ENCODE measurements around the gene UBE2J2.

UBE2J2 gene

DNA sequence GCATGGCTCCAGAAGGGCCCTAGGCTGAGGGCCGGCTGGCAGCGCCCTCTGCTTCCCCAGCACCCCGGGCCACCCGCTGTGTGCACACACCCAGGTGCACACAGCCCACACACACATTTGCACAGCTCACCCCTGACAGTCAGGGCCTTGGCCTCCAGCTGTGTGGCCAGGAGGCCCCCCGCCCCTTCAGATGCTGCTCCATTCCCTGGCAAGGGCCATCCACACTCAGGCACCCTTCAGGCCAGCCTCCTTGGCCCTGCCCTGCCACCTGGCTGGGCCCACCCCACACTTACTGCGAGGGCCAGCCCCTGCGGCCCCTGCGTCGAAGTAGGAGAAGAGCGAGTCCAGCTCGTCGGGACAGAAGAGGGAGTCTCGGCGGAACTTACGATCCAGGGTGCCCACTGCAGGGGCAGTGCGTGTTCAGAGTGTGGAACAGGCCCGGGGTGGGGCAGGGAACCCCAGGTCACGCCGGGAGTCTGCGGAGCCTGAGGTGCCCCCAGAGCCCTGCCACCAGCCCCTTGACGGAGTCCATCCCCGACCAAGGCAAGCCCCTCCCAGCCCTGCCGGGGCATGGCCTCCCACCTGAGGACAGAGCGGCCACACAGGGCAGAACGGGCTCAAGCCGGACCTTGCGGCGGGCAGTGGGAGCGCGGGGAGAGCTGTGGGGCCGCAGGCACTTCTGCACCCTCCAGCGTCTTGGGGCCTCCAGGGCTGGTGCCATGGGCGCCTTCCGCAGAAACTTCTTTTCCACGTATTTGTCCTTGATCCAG is 21.7 kb upstream of the UBE2J2 start:
- no peak for DNase-seq (ENCODE audit: low spot score)

DNA sequence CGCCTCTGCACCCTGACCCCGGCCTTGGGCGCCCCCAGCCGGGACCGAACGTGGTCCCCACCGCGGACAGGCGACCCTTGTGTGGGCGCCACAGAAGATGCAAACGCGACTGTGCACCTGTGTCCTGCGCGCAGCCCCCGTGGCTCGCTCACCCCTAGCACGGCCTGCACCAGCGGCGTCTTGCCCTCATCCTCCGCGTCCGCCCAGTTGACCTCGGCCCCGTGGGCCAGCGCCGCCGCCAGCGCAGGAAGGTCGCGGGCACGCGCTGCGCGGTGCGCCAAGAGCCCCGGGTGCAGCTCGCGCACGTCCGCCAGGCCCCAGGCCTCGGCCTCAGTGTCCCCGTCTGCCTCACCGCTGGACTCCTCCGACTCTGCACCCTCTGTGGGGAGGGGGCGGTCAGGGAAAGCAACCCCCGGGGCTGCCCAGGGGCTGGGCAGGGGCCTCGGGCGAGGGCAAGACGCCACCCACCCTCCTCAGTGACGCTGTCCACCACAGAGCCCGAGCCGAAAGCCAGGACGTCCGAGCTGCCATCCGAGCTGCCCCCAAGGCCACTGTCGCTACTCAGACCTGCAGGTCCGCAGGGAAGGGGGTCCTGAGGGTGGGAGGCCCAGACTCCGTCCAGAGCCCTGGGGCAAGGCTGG is 20.7 kb upstream of the UBE2J2 start:
- no peak for DNase-seq (ENCODE audit: low spot score)

DNA sequence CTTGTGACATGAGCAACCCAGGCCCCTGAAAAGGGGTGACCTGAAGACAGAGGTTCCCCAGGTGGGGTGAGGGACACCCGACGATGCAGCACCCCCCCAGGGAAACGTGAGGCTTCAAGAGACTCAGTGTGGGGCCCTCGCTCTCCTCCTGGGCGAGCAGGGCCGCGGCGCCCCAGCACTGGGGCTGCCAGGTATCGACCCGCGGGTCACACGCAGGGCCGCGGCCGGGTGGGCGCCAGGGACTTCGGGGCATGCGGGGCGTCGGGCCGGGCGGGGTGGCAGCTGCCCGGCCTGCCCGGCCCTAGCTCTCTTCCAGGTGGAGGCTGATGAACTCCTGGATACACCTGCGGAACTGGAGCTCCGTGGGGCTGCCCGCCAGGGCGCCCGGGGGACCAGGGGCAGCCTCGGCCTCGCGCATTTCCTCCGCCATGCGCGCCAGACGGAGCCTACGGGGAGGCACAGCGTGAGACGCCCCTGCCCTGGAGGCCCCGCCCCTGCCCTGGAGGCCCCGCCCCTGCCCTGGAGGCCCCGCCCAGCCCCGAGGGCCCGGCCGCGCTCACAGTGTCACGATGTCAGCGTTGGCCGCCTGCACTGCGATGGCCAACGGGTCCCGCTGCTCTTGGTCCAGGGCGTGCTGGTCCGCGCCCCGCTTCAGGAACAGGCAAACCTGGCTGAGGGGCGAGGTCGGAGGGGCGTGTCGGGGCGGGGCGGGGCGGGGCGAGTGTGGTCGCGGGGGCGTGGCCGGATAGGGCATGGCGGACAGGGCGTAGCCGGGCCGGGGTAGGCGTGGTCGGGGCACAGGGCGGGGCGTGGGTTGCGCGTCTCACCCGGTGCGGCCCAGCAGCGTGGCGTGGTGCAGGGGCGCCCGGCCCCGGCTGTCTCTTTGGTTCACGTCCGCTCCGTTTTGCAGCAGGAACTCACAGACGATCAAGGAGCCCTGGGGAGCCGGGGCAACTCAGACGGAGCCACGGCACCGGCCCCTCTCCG is 19.9 kb upstream of the UBE2J2 start:
- no peak for DNase-seq (ENCODE audit: low spot score)

DNA sequence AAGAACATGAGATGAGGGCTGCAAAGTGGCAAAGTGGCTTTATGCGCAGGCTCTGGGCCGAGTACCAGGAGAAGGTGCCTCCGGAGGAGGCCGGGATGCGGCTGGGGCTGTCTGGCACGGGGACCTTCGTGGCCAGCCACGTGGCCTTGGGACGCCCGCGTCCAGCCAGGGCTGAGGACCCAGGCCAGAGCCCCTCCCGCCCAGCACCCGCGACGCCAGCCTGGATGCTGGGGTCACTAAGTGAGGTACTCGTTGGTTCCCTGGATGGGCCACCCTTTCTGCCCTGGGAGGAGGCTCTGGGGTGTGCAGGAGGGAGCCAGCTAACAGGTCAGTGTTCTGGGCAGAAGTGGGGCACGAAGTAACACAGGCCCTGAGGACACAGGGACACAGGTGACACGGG is 19.2 kb upstream of the UBE2J2 start:
- DNase-seq (ENCODE audit: low spot score): no peak

DNA sequence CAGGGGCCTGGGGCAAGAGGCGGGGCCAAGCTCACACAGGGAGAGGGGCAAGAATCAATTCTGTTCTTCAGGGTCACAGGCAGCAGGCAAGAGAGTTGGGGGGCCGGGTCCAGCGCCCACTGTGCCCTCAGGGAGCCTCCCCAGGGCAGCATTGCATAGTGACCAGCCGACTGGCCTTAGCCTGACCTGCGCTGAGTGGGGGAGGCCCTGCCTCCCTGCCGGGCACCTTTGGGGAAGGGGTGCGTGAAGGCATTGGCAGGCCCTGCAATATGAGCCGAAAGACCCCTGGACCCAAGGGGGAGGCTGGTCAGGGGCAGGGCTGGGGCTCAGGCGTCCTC is 18.8 kb upstream of the UBE2J2 start:
- DNase-seq (ENCODE audit: low spot score): no peak

DNA sequence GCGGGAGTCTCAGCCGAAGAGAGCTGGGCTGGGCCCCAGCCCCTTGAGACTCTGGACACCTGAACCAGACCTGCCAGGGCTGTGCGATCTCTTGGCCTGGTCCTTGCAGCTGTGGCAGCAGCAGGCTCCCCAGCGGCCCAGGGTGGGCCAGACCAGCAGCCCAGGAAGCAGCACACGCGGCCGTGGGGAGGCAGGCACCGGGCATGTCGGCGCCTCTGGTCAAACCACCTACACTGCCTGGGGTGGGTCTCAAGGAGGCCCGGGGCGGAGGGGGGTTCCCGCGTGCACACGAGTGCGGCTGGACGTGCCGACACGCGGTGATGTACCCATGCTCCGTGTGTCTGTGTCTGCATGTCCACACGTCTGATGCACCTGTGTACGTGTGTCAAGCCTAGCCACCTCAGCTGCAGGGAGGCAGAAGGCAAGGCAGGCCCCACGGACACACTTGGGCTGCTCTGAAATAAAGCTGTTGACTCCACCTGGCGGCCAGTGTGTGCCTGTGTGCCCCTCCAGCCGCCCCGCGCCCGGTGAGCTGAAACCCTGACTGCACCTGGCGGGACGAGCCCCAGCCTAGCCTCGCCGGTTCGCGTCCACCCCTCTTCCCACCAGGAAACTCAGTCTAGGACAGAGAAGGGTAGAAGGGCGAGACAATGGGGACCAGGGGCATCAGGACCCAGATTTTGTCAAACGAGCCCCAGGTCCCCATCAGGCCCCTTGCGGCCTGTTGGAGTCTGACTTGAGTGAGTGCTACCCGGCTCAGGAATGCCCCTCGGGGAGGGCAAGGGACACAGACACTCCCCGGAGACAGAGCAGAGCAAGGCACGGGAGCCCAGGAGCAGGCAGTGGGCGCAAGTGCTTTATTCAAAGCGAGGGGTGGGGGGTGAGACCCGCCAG is 18.1 kb upstream of the UBE2J2 start:
- DNase-seq (ENCODE audit: low spot score): peak; percentile 56

DNA sequence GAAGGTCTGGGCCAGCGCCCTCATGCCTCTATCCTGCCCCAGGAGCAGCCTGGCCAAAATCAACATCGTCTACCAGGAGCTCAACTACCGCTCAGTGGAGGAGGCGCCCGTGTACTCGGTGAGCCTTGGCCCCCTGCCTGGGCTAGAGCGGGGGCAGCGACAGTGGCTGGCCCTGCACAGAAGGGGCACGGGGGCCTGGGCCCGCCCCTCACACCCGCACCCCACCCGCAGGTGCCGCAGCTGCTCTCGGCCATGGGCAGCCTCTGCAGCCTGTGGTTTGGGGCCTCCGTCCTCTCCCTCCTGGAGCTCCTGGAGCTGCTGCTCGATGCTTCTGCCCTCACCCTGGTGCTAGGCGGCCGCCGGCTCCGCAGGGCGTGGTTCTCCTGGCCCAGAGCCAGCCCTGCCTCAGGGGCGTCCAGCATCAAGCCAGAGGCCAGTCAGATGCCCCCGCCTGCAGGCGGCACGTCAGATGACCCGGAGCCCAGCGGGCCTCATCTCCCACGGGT is 17.4 kb upstream of the UBE2J2 start:
- no peak for DNase-seq (ENCODE audit: low spot score)

DNA sequence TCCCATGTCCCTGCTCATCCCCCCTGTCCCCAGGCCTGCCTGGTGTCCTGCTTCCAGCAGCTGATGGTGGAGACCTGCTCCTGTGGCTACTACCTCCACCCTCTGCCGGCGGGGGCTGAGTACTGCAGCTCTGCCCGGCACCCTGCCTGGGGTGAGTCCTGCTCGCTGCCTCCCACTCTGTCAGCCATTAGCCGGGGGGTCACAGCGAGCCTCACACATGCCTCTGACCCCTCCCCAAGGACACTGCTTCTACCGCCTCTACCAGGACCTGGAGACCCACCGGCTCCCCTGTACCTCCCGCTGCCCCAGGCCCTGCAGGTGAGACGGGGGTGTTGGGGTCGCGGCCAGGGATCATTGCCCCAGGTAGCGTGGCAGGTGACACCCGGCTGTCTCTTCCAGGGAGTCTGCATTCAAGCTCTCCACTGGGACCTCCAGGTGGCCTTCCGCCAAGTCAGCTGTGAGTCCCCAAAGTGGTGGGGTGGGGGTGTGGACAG is 16.6 kb upstream of the UBE2J2 start:
- DNase-seq (ENCODE audit: low spot score): peak; percentile 49

DNA sequence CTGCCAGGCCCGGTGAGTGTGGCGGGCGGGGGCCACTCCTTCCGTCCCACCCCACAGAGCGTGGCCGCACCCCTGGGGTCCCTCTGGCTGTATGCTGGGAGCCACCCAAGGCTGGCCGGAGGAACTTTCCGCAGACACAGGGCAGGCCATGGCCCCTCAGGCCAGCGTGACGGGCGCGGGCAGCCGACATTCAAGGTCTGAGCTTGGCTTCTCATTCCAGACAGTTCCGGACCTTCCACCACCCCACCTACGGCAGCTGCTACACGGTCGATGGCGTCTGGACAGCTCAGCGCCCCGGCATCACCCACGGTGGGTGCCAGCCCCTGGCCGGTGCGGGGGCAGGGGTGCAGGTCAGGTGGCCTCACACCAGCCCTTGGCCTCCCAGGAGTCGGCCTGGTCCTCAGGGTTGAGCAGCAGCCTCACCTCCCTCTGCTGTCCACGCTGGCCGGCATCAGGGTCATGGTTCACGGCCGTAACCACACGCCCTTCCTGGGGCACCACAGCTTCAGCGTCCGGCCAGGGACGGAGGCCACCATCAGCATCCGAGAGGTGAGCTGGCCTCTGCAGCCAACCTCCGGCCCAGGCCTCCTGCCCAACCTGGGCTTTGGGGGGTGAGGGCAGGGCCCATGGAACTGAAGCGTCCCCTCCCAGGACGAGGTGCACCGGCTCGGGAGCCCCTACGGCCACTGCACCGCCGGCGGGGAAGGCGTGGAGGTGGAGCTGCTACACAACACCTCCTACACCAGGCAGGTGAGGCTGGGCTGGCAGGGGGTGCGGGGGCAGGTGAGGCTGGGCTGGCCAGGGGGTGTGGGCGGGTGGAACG is 13.8 kb upstream of the UBE2J2 start:
- DNase-seq (ENCODE audit: low spot score): no peak

DNA sequence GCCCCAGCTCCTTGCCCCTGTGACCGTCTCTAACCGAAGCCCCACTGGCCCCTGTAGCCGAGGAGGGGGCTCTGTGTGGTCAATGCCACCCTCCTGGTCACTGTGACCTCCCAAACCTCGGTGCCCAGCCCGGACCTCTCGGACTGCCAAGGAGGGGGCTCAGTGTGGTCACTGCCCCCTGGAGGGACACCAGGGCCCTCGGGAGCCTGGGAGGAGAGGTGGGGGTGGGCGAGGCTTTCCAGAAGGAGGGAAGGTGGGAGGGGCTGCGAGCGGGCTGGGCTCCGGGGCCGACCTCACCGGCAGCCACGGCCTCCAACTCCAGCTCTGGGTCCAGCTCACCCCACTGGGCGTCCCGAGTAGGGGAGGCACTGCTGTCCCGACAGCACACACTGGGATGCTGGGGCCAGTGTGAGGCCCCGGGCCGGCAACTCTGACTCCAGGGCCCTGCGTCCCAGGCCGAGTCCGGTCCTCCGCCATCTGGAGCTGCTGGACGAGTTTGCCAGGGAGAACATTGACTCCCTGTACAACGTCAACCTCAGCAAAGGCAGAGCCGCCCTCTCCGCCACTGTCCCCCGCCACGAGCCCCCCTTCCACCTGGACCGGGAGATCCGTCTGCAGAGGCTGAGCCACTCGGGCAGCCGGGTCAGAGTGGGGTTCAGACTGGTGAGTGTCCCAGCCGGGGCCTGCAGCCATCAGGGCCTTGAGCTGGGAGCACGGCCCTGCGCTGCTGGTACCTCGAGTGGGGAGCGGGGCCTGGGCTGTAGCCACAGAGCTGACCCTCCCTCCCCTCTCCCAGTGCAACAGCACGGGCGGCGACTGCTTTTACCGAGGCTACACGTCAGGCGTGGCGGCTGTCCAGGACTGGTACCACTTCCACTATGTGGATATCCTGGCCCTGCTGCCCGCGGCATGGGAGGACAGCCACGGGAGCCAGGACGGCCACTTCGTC is 12.9 kb upstream of the UBE2J2 start:
- no peak for DNase-seq (ENCODE audit: low spot score)

DNA sequence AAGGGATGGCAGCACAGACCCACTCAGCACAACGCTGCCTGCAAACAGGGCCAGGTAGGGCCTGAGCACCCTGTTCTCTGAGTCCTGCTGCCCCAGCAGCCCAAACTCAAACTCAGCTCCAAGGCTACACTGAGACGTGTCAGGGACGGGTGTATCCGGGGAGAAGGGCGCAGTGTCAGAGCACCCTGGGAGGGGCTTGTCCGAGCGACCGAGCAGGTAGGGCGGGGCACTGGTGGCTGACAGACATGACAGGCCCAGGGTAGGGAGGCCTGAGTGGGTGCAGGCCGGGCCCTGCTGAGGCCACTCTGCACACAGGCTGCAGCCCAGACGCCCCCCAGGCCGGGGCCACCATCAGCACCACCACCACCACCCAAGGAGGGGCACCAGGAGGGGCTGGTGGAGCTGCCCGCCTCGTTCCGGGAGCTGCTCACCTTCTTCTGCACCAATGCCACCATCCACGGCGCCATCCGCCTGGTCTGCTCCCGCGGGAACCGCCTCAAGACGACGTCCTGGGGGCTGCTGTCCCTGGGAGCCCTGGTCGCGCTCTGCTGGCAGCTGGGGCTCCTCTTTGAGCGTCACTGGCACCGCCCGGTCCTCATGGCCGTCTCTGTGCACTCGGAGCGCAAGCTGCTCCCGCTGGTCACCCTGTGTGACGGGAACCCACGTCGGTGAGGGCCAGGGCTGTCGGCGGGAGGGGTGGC is 12.1 kb upstream of the UBE2J2 start:
- DNase-seq (ENCODE audit: low spot score): no peak

DNA sequence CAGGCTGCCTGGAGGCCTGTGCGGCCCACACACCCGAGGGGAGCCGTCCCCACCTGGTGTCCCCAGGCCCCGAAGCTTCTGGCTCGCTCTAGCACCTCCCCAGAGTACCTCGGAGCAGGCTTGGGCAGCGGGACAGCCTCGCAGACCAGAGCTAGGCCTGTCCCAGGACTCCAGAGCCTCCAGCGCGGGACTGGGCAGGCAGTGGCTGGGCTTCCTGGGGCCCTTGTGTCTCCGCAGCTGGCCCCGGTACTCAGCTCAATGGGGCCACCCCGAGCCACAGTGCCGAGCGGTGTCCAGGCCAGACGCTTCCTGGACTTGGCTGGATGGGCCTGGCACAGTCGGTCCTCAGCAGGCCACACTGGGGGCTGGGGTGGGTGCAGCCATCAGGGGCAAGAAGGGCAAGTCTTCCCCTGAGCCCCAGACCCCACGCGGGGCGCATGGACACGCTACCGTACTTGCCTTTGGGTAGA is 11.5 kb upstream of the UBE2J2 start:
- DNase-seq (ENCODE audit: low spot score): no peak

DNA sequence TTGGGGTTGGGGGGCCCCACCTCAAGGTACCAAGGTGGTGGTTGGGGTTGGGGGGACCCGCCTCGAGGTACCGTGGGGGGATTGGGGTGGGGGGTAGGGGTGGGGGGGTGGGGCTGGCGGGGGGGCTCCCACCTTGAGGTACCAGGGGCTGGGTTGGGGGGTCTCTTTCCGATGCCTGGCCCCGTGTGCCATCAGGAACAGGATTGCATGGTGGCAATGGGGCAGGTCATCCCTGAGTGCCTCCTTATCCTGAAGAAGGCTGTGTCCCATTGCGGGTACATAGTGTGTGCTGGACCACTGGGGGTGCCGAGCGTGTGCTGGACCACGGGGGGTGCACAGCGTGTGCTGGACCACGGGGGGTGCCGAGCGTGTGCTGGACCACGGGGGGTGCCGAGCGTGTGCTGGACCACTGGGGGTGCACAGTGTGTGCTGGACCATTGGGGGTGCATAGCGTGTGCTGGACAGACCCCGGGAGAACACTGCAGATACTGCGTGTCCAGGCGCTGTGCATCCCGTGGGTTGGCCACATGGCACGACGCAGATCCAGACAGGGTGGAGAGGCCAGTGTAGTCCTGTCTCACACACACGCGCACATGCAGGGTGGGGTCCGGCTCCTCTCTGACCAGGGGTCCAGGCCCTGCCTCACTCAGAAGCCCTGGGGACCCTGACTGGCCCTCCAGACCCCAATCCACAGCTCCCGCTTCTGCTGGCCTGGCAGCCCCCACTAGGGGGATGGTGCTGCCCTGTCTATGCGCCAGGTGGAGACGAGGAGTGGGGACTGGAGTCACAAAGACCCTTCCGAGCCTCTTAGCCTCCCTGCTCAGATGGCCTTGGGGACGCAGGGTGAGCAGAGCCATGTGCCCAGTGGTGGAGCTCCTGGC is 10.8 kb upstream of the UBE2J2 start:
- no peak for DNase-seq (ENCODE audit: low spot score)

DNA sequence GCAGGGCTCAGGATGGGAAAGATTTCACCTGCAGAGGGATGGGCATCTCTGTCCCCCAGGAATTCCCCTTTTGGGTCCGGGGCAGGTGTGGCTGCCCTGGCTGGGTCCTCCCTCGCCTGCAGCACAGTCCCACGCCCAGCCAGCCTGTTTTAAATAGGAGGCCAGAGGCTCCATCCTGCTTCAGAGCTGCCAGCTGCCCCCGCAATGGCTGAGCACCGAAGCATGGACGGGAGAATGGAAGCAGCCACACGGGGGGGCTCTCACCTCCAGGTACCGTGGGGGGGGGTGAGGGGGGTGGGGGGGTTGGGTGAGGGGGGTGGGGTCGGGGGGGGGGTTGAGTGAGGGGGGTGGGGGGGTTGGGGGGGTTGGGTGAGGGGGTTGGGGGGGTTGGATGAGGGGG is 10.2 kb upstream of the UBE2J2 start:
- DNase-seq (ENCODE audit: low spot score): no peak

DNA sequence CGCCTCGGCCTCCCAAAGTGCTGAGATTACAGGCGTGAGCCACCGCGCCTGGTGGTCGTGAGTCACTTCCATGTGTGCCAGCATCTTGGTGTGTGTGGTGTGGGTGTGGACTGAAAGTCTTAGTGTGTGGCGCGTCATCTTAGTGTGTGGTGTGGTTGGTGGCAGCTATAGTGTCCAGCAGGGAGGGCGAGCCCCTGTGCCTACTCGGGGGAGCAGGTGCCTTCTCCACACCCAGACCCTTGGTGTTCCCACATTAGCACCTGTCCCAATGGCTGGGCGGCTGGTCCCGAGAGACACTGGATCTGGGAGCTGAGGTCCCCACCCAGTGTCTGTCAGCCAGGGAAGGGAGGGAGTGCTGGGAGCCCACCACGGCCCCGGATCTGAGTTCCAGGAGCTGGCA is 9.3 kb upstream of the UBE2J2 start:
- DNase-seq (ENCODE audit: low spot score): no peak

DNA sequence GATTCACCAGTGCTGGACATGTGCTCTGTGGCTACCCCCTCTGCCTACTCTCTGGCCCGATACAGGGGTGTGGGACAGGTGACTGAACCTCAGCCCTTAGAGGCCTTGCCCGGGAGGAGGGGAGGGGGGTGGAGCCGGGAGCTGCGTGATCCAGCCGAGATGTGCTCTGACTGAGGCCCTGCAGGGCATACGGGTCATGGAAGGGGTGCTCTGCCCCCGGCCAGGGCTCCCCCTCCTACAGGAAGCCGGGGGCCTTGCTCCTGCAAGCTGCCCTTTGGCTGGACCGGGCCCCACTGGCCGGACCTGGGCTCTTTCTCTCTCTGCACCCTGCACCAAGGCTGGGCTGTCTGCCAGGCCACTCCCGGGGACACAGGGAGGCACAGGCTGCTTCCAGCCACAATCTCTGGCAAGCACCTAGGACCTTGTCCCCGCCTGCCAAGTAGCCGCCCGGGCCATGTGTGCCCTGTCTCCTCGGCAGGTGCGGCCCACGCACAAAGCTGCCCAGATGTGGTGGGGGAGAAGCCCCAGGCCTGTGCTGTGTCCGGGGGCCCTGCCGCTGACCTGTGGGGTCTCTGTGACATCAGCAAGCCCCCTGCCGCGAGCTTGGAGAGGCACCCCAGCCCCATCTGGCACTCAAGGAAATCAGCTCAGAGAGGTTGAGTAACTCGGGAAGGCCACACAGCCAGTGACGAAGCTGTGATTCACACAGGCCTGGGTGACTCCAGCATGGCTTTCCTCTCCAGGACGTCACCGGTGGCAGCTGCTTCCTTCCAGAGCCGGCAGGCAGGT is 8.1 kb upstream of the UBE2J2 start:
- no peak for DNase-seq (ENCODE audit: low spot score)
